HG03460 (cell line): ENCODE data around the gene HSH2D.

Source experiments
- ATAC-seq: cut with Tn5 transposase; IDR thresholded peaks from one replicate; pipeline ENCODE4 v1.9.1; 2021; ENCODE audit not compliant: unreplicated experiment

Gene HSH2D

GRCh38 chr19:16119075-16119857, 24.2 kb upstream of the HSH2D start:
- peak; percentile 4 for ATAC-seq

- ATAC-seq: no peak
Measured at GRCh38 chr19:16121141-16121540, 22.3 kb upstream of the HSH2D start.

DNA sequence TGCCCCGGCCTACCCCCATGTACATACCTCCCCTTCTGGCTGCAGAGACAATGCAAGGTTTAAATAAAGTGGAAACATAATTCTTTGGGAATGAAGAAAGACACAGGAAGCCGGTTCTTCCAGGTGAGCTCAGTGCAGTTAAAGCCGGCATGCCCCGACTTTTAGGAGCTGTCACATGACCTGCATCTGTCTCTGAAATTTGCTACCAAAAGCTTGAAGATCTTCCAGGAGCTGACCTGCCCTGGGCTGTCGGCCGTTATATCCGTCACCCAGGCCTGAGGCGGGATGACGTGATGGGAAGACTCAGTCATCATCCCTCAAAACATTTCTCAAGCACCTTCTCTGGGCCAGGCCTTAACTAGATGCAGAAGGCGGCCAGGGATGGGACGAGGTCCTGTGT, 21.5 kb upstream of the HSH2D start:
- no peak for ATAC-seq

DNA sequence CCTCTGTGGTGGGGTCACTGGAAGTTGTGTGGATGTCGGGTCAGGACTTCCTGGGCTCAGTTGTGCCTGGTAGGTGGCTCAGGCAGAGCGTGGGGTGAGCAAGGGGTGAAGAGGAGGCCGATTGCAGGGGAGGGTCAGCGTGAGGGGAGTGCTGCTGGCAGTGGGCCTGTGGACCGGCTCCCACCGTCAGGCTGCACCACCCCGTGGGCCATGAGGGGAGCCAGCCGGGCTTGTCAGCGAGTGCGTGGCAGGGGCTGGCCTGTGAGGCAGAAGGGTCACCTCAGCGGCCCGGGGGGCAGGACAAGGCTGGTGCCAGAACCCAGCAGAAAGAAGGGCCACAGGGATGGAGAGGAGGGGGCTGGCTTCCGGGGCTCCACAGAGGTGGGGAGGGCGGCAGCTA, 18.5 kb upstream of the HSH2D start:
- no peak for ATAC-seq

- ATAC-seq: no peak
Measured at GRCh38 chr19:16125737-16126495, 17.6 kb upstream of the HSH2D start.

- no peak for ATAC-seq
Measured at GRCh38 chr19:16127080-16127479, 16.4 kb upstream of the HSH2D start.

- no peak for ATAC-seq
Measured at GRCh38 chr19:16127776-16128371, 15.6 kb upstream of the HSH2D start.

- no peak for ATAC-seq
Measured at GRCh38 chr19:16131648-16132047, 11.8 kb upstream of the HSH2D start.

DNA sequence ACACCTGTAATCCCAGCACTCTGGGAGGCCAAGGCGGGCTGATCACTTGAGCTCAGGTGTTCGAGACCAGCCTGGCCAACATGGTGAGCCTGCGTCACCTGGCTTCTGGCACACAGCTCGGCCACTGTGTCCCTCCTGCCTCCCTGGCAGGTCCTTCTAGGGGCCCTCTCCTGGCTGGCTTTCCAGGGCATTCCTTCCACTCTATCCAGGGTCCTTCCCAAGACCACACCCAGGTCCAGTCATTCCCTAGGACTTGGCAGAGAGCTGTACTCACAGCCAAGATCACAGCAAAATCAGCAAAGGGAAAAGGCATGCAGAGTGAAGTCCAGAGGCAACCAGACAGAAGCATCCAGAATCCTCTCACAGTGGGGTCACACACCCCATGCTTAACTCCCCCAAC, 9.7 kb upstream of the HSH2D start:
- ATAC-seq: no peak

GRCh38 chr19:16134510-16134909, 9.0 kb upstream of the HSH2D start:
- no peak for ATAC-seq

GRCh38 chr19:16135430-16136127, 7.9 kb upstream of the HSH2D start:
- ATAC-seq: no peak

DNA sequence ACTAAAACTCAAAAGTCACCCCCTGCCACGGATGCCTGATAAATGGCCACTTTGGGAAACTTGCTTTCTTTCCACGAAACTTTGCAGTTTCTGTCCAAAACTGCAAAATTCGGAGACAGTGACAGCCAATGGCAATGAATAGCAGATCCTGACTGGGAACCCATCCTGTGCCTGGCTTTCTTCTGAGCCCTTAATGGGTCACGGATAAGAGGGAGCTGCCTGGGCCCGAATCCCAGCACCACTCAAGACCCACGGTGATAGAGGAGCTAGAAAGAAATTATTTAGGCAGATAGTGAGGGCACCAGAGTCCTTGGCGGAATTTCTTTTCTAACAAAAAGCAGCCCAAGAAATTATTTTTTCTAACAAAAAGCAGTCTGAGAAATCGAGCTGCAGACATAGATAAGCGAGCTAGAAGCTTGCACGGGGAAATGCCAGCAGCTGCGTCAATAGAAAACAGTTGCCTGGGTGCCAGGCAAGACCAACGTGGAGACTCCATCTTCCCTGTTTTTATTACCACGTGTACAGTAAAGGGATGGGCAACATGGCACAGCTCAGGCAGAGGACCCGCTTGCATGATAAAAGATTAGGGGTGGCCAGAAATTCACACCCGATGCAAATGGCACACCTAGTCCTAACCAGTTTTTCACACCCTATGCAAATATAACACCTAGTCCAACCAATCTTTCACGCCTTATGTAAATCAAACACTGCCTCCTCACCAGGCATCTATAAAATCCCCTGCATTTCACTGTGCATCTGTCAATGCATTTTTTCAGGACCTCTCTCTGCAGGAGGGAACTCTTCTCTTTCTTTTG, 7.1 kb upstream of the HSH2D start:
- ATAC-seq: no peak

- no peak for ATAC-seq
Measured at GRCh38 chr19:16139752-16140151, 3.7 kb upstream of the HSH2D start.

DNA sequence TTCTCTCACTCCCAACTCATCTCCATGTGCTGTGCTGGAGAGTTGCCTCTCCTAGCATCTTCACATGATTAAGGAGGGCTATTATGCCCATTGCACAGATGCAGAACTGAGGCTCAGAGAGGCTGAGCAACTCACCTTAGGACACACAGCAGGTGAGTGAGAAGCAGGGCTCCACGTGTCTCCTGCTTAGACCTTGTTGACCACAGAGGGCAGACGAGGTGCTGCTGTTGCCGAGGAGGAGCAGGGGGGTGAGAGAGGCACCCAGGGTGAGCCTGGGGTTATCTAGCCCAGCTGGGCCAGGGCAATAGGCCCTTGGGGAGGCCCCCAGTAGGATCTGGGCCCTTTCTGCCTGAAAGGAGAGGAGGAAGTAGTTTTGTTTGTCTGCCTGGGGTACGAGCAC, 2.4 kb upstream of the HSH2D start:
- no peak for ATAC-seq

DNA sequence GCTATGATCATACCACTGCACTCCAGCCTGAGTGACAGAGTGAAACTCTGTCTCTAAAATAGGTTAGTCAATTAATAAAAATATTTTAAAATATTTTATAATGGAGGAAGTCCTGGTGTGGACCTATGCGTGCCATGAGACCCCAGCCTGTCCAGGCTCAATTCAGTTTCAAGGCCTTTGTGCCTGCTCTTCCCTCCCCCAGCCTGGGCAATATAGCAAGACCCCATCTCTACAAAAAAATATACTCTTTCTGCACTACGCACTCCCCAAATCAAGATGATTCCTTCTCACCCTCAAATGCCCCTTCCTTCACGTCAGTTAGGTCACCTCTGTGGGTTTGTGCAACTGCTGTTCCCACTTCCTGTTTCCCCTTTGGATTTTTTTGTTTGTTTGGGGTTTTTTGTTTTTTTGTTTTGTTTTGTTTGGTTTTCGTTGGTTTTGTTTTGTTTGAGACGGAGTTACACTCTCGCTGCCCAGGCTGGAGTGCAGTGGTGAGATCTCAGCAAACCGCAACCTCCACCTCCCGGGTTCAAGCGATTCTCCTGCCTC, 1.4 kb upstream of the HSH2D start:
- ATAC-seq: no peak

DNA sequence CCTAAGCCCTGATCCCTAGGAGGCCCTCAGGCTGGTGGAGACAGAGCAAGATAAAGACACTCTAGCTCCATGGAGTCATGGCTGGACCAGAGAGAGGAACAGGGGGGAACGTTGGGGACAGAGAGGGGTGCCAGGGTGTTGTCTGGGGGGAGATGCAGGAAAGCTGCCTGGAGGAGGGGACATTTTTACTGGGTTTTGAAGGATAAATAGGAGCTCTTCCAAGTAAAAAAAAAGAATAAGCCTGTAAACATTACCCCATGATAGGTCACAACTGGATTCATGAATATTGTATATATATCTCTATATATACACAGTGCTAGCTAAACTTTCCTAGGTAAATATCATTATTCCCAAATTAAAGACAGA, 714 bp downstream of the HSH2D start:
- no peak for ATAC-seq

- no peak for ATAC-seq
Measured at GRCh38 chr19:16146112-16146511, 2.6 kb downstream of the HSH2D start.

DNA sequence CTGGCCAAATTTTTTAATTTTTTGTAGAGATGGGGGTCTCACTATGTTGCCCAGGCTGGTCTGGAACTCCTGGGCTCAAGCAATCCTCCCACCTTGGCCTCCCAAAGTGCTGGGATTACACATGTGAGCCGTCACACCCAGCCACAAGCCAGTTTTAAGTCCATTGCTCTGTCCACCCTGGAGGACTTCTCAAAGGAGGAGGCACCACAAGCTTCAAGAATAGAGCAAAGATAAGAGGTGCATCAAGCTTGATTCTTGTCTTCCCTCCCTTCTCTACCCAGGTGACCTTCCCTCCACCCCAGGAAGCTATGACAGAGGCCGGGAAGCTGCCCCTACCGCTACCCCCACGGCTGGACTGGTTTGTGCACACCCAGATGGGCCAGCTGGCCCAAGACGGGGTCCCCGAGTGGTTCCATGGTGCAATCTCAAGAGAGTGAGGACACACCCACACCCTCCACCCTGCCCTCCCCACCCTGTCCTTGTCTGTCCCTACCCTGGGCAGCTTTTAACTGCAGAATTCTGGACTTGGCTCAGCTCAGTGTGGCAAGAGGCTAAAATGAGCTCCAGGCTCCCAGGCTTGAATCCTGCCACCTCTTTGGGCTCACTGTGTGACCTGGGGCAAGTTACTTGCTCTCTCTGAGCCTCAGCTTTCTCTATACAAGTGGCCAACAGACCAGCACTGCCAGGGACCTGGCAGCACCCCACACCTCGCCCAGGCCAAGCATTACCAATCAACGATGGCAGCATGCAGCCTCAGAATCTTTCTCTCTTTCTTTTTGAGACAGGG, 5.2 kb downstream of the HSH2D start:
- no peak for ATAC-seq

DNA sequence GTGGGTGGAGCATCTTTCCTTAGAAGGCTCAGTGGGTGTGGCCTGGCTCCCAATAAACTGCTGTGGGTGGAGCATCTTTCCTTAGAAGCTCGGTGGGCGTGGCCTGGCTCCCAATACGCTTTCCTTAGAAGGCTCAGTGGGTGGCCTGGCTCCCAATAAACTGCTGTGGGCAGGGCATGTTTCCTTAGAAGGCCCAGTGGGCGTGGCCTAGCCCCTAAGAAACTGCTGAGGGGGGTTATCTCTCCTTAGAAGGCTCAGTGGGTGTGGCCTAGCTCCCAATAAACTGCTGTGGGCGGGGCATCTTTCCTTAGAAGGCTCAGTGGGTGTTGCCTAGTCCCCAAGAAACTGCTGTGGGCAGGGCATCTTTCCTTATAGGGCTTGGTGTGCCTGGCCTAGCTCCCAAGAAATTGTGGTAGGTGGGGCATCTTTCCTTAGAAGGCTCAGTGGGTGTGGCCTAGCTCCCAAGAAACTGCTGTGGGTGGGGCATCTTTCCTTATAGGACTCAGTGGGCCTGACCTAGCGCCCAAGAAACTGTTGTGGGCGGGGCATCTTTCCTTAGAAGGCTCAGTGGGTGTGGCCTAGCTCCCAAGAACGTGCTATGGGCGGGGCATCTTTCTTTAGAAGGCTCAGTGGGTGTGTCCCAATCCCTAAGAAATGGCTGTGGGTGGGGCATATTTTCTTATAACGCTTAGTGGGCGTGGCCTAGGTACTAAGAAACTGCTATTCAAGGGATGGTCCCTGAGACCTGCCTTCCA, 10.3 kb downstream of the HSH2D start:
- no peak for ATAC-seq
